ENCODE data around the gene SOCS7.

The SOCS7 gene

DNA sequence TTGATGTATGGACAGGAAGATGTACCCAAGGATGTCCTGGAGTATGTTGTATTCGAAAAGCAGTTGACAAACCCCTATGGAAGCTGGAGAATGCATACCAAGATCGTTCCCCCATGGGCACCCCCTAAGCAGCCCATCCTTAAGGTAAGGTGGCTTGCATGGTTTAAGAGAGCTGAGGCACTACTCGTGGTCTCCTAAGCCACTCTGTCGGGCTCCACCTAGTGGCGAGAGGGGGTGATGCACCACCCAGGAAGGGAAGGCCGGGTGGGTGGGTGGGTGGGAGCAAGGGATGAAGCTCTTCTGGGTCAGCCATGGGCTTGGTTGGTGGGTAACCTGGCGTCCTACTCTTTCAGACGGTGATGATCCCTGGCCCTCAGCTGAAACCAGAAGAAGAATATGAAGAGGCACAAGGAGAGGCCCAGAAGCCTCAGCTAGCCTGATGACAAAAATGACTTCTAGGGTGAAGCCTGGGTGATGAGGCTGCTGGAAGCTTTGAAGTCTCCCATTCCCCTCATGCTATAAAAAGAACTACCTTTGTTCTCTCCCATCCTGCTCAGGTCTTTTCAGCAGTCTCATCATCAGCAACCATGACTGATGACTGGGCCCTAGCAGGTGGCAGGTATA is 29.4 kb upstream of the SOCS7 start:
- WGBS, result 19% methylated on average over 6 of the region's 8 CpGs
- no peak overlapping the region for H3K18ac ChIP-seq (ENCODE audit: low read depth in 1 of 2, low read length in 2 of 2)
- H3K14ac ChIP-seq (ENCODE audit: low read length in 2 of 2), result no peak overlapping the region
- no peak overlapping the region for H3K27ac ChIP-seq (ENCODE audit: low read length, poor library complexity, severe bottlenecking)
- no peak overlapping the region for H3K9ac ChIP-seq (ENCODE audit: low read length)
- H3K27me3 ChIP-seq (ENCODE audit: control insufficient read depth in 1 of 2, insufficient read depth in 1 of 2, low read length in 2 of 2), result peaks cover 4 to 7% of the 10 kb centered on the region in 2 experiments
- H3K4me1 ChIP-seq (ENCODE audit: control insufficient read depth, insufficient read depth, low read depth, low read length), result peaks cover 2% of the 10 kb centered on the region
- H3K4ac ChIP-seq (ENCODE audit: low read depth in 1 of 2, low read length in 2 of 2), result no peak overlapping the region
- DNase-seq, result peak; percentile 61
- no peak overlapping the region for H4K91ac ChIP-seq (ENCODE audit: low read length)
- H2BK12ac ChIP-seq (ENCODE audit: low read length in 2 of 2), result no peak overlapping the region
- H3K23ac ChIP-seq (ENCODE audit: low read length in 2 of 2), result no peak overlapping the region
- H2AK5ac ChIP-seq (ENCODE audit: low read length, severe bottlenecking), result no peak overlapping the region
- no peak overlapping the region for H3K4me2 ChIP-seq (ENCODE audit: low read length, poor library complexity, severe bottlenecking)
- H3K9me3 ChIP-seq (ENCODE audit: control insufficient read depth, low read length), result no peaks in the 10 kb centered on the region
- H4K8ac ChIP-seq (ENCODE audit: low read length), result no peak overlapping the region
- peaks cover 21 to 37% of the 10 kb centered on the region in 2 experiments for H3K36me3 ChIP-seq (ENCODE audit: control insufficient read depth in 1 of 2, insufficient read depth in 2 of 2, low read depth in 1 of 2, low read length in 2 of 2)
- H2BK120ac ChIP-seq (ENCODE audit: low read depth, low read length), result no peak overlapping the region
- H2BK15ac ChIP-seq (ENCODE audit: low read depth, poor library complexity, severe bottlenecking), result no peak overlapping the region
- no peak overlapping the region for H2AFZ ChIP-seq (ENCODE audit: low read depth, low read length)
- no peak overlapping the region for H2BK5ac ChIP-seq (ENCODE audit: low read depth, low read length, poor library complexity, severe bottlenecking)
- H3K4me3 ChIP-seq (ENCODE audit: insufficient read depth in 1 of 2, low read depth in 1 of 2, low read length in 2 of 2), result no peak overlapping the region
- no peaks in the 10 kb centered on the region for H3K79me1 ChIP-seq (replicated peaks; ENCODE audit: low read length, poor library complexity, severe bottlenecking)

DNA sequence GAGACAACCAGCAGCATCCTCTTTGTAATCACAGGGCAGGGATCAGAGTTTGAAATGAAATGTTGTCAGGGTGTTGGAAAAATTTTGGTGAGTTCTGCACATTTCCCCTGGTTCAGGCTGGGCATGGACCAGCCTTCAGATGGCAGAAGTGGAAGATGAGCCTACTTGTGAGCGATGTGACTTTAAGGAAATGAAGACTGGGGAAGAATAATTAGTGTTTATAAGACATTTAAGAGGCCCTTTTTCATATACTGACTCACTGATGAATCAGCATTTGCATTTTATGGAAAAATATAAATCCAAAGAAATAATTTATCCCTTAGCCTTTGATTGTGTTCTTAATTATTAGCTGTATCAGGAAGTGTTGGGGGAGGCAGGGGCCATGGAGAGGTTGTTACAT is 28.7 kb upstream of the SOCS7 start:
- H3K79me1 ChIP-seq (replicated peaks; ENCODE audit: low read length, poor library complexity, severe bottlenecking), result no peaks in the 10 kb centered on the region
- H4K91ac ChIP-seq (ENCODE audit: low read length), result no peak overlapping the region
- H3K4me2 ChIP-seq (ENCODE audit: low read length, poor library complexity, severe bottlenecking), result no peak overlapping the region
- no peak overlapping the region for H2BK15ac ChIP-seq (ENCODE audit: low read depth, poor library complexity, severe bottlenecking)
- peaks cover 21 to 37% of the 10 kb centered on the region in 2 experiments for H3K36me3 ChIP-seq (ENCODE audit: control insufficient read depth in 1 of 2, insufficient read depth in 2 of 2, low read depth in 1 of 2, low read length in 2 of 2)
- H2BK12ac ChIP-seq (ENCODE audit: low read length in 2 of 2), result no peak overlapping the region
- H2AK5ac ChIP-seq (ENCODE audit: low read length, severe bottlenecking), result no peak overlapping the region
- H3K18ac ChIP-seq (ENCODE audit: low read depth in 1 of 2, low read length in 2 of 2), result no peak overlapping the region
- H2BK120ac ChIP-seq (ENCODE audit: low read depth, low read length), result no peak overlapping the region
- DNase-seq, result no peak
- H2BK5ac ChIP-seq (ENCODE audit: low read depth, low read length, poor library complexity, severe bottlenecking), result no peak overlapping the region
- H3K4me3 ChIP-seq (ENCODE audit: insufficient read depth in 1 of 2, low read depth in 1 of 2, low read length in 2 of 2), result no peak overlapping the region
- peaks cover 7 to 13% of the 10 kb centered on the region in 2 experiments for H3K27me3 ChIP-seq (ENCODE audit: control insufficient read depth in 1 of 2, insufficient read depth in 1 of 2, low read length in 2 of 2)
- no peaks in the 10 kb centered on the region for H3K9me3 ChIP-seq (ENCODE audit: control insufficient read depth, low read length)
- H4K8ac ChIP-seq (ENCODE audit: low read length), result no peak overlapping the region
- no peak overlapping the region for H3K27ac ChIP-seq (ENCODE audit: low read length, poor library complexity, severe bottlenecking)
- no CpG with 5 or more reads among the region's 1 CpG for WGBS
- H3K23ac ChIP-seq (ENCODE audit: low read length in 2 of 2), result no peak overlapping the region
- peaks cover 2% of the 10 kb centered on the region for H3K4me1 ChIP-seq (ENCODE audit: control insufficient read depth, insufficient read depth, low read depth, low read length)
- no peak overlapping the region for H3K4ac ChIP-seq (ENCODE audit: low read depth in 1 of 2, low read length in 2 of 2)
- H3K9ac ChIP-seq (ENCODE audit: low read length), result no peak overlapping the region
- no peak overlapping the region for H2AFZ ChIP-seq (ENCODE audit: low read depth, low read length)
- H3K14ac ChIP-seq (ENCODE audit: low read length in 2 of 2), result no peak overlapping the region

- no peak for DNase-seq
- Histone ChIP-seq H3K14ac (ENCODE audit: low read length in 2 of 2) (no peak overlapping the region), H3K18ac (ENCODE audit: low read depth in 1 of 2, low read length in 2 of 2) (no peak overlapping the region), H3K27ac (ENCODE audit: low read length, poor library complexity, severe bottlenecking) (no peak overlapping the region), H2BK5ac (ENCODE audit: low read depth, low read length, poor library complexity, severe bottlenecking) (no peak overlapping the region), H3K79me1 (replicated peaks; ENCODE audit: low read length, poor library complexity, severe bottlenecking) (no peaks in the 10 kb centered on the region), H2BK15ac (ENCODE audit: low read depth, poor library complexity, severe bottlenecking) (no peak overlapping the region), H3K4me3 (ENCODE audit: insufficient read depth in 1 of 2, low read depth in 1 of 2, low read length in 2 of 2) (no peak overlapping the region), H3K9me3 (ENCODE audit: control insufficient read depth, low read length) (no peaks in the 10 kb centered on the region), H2BK12ac (ENCODE audit: low read length in 2 of 2) (no peak overlapping the region), H2BK120ac (ENCODE audit: low read depth, low read length) (no peak overlapping the region), H2AK5ac (ENCODE audit: low read length, severe bottlenecking) (no peak overlapping the region), H4K91ac (ENCODE audit: low read length) (no peak overlapping the region), H3K36me3 (ENCODE audit: control insufficient read depth in 1 of 2, insufficient read depth in 2 of 2, low read depth in 1 of 2, low read length in 2 of 2) (peaks cover 18 to 37% of the 10 kb centered on the region in 2 experiments), H3K23ac (ENCODE audit: low read length in 2 of 2) (no peak overlapping the region), H3K27me3 (ENCODE audit: control insufficient read depth in 1 of 2, insufficient read depth in 1 of 2, low read length in 2 of 2) (peaks cover 17 to 26% of the 10 kb centered on the region in 2 experiments), H3K9ac (ENCODE audit: low read length) (no peak overlapping the region), H2AFZ (ENCODE audit: low read depth, low read length) (no peak overlapping the region), H3K4me1 (ENCODE audit: control insufficient read depth, insufficient read depth, low read depth, low read length) (peaks cover 2% of the 10 kb centered on the region), H4K8ac (ENCODE audit: low read length) (no peak overlapping the region), H3K4ac (ENCODE audit: low read depth in 1 of 2, low read length in 2 of 2) (no peak overlapping the region), H3K4me2 (ENCODE audit: low read length, poor library complexity, severe bottlenecking) (no peak overlapping the region)
- WGBS, result 94% methylated on average over 3 of the region's 3 CpGs
Observed at GRCh38 chr17:38324141-38324697, 27.4 kb upstream of the SOCS7 start.

DNA sequence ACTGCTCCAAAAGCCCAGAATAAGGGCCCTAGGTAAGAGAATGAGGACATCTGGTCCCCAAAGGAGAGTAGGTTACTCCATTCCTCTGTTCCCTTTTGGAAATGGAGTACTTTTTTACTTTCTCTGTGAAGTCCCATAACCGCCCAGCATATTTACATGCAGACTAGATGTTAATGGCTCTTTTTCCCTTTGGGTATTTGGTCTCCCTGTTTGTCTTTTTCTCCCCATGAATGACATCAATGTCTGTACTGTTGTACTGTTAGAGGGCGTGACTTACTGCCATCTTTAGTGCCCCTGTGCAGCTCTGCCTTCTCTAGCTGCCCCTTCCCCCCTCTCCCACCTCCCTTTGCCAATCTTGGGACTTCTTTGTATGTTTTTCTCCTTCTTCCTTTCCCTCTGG is 26.9 kb upstream of the SOCS7 start:
- Histone ChIP-seq H4K91ac (ENCODE audit: low read length) (no peak overlapping the region), H3K4me2 (ENCODE audit: low read length, poor library complexity, severe bottlenecking) (no peak overlapping the region), H3K9ac (ENCODE audit: low read length) (no peak overlapping the region), H3K27me3 (ENCODE audit: control insufficient read depth in 1 of 2, insufficient read depth in 1 of 2, low read length in 2 of 2) (peaks cover 22 to 32% of the 10 kb centered on the region in 2 experiments), H2BK5ac (ENCODE audit: low read depth, low read length, poor library complexity, severe bottlenecking) (no peak overlapping the region), H2BK15ac (ENCODE audit: low read depth, poor library complexity, severe bottlenecking) (no peak overlapping the region), H2BK120ac (ENCODE audit: low read depth, low read length) (no peak overlapping the region), H2AK5ac (ENCODE audit: low read length, severe bottlenecking) (no peak overlapping the region), H3K4me1 (ENCODE audit: control insufficient read depth, insufficient read depth, low read depth, low read length) (peaks cover 4% of the 10 kb centered on the region), H3K18ac (ENCODE audit: low read depth in 1 of 2, low read length in 2 of 2) (no peak overlapping the region), H3K27ac (ENCODE audit: low read length, poor library complexity, severe bottlenecking) (no peak overlapping the region), H3K14ac (ENCODE audit: low read length in 2 of 2) (no peak overlapping the region), H4K8ac (ENCODE audit: low read length) (no peak overlapping the region), H3K4ac (ENCODE audit: low read depth in 1 of 2, low read length in 2 of 2) (no peak overlapping the region), H2BK12ac (ENCODE audit: low read length in 2 of 2) (no peak overlapping the region), H3K4me3 (ENCODE audit: insufficient read depth in 1 of 2, low read depth in 1 of 2, low read length in 2 of 2) (no peak overlapping the region), H3K36me3 (ENCODE audit: control insufficient read depth in 1 of 2, insufficient read depth in 2 of 2, low read depth in 1 of 2, low read length in 2 of 2) (peaks cover 13 to 32% of the 10 kb centered on the region in 2 experiments), H3K79me1 (replicated peaks; ENCODE audit: low read length, poor library complexity, severe bottlenecking) (no peaks in the 10 kb centered on the region), H2AFZ (ENCODE audit: low read depth, low read length) (no peak overlapping the region), H3K9me3 (ENCODE audit: control insufficient read depth, low read length) (no peaks in the 10 kb centered on the region), H3K23ac (ENCODE audit: low read length in 2 of 2) (no peak overlapping the region)
- WGBS, result 97% methylated on average over 2 of the region's 2 CpGs
- DNase-seq, result no peak
